Stimulated activated CD8-positive, alpha-beta memory T cell treated with anti-CD3 and anti-CD28 coated beads, Interleukin-4, amount 100 ng/mL, for 48 hours (primary cell): ENCODE measurements around the gene TRMT44.

ENCODE experiments used
- DNase-seq: peaks from one replicate; pipeline ENCODE4 v3.0.0-alpha.2; 2020

TRMT44 gene, protein sequence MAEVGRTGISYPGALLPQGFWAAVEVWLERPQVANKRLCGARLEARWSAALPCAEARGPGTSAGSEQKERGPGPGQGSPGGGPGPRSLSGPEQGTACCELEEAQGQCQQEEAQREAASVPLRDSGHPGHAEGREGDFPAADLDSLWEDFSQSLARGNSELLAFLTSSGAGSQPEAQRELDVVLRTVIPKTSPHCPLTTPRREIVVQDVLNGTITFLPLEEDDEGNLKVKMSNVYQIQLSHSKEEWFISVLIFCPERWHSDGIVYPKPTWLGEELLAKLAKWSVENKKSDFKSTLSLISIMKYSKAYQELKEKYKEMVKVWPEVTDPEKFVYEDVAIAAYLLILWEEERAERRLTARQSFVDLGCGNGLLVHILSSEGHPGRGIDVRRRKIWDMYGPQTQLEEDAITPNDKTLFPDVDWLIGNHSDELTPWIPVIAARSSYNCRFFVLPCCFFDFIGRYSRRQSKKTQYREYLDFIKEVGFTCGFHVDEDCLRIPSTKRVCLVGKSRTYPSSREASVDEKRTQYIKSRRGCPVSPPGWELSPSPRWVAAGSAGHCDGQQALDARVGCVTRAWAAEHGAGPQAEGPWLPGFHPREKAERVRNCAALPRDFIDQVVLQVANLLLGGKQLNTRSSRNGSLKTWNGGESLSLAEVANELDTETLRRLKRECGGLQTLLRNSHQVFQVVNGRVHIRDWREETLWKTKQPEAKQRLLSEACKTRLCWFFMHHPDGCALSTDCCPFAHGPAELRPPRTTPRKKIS

DNA sequence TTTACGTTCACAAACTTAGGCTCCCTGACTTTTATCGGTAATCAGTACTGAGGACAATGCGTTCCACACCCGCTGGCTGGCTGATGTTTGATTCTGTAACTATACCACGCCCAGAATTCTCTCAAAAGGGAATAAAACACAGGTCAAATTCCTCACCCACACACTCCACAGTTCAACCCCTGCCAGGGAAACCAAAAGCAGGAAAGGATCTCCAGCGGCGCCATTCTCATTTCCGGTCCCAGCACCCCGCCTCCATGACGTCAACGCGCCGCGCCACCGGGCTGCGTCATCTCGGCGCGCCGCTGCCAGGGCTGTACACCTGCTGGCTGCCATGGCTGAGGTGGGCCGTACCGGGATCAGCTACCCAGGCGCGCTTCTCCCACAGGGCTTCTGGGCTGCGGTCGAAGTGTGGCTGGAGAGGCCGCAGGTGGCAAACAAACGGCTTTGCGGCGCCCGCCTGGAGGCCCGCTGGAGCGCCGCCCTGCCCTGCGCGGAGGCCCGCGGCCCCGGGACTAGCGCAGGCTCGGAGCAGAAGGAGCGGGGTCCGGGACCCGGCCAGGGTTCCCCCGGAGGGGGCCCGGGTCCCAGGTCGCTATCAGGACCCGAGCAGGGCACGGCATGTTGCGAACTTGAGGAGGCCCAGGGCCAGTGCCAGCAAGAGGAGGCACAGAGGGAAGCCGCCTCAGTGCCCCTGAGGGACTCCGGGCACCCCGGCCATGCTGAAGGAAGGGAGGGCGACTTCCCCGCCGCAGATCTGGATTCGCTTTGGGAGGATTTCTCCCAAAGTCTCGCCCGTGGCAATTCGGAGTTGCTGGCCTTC, at the start of gene TRMT44, which contains the start of gene ACOX3:
TSS of gene TRMT44 (plus strand) at position 286 of the 820 bp plus-strand sequence. CDS start at position 332, 46 bp downstream.
TSS of gene ACOX3 (minus strand) at position 232 of the 820 bp plus-strand sequence. CDS start 24,202 bp downstream, outside the sequence.
- peak; percentile 98 for DNase-seq

DNA sequence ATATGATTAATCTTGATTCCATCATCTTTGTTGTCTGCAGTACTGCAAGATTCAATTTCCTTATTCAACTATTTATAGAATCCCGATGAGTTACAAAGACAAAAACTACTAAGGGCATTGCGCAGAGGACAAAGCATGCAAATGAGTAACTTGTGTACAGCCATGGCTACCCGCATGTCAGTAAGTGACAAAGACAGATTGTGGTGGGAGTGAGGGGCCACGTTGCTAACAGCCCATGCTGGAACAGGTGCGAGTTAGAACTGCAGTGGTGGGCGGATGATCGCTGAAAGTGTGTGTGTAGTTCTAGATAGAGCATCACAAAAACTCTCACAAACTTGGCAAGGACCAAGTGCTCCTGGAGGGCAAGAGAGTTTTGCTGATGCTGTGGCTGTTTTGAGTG, 49.5 kb upstream of the TRMT44 start:
- no peak for DNase-seq

DNA sequence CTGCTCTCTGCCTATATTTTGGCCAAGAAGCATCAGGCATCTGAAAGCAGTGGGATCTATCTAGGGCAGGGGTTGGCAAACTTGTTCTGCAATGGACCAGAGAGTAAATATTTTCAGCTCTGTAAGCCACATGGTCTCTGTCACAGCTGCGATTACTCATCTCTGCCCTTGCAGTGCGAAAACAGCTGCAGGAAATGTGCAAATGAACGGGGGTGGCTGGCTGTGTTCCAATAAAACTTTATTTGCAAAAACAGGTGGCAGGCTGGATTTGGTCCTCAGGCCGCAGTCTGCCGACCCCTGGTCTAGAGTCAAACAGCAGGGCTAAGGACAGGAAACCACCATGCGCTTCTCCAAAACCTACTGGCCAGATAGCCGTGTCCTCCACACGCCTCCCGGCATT, 48.6 kb upstream of the TRMT44 start:
- DNase-seq: no peak

DNA sequence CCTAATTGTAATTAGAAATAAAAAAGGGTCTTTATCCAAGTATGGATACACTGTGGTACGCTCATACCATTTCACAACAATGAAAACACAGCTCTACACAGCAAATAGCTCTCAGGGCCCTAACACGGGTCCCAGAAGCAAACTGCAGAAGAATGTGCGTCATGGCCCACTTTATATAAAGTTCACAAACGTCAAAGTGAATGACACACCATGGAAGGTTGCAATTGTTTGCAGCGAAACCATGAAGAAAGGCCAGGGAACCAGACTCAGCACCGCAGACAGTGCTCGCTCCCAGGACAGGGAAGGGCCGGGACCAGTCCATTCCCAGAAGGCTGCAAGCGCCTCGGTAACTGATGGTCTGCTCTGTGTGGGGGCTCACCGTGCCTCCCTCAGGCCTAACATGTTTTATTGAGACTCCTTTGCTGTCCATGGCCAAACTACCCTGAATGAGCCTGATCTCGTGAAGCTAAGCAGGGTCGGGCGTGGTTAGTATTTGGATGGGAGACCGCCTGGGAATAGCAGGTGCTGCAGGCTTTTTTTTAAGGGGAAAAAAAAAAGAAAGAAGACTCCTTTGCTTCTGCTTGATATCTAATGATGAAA, 47.9 kb upstream of the TRMT44 start:
- DNase-seq: no peak

DNA sequence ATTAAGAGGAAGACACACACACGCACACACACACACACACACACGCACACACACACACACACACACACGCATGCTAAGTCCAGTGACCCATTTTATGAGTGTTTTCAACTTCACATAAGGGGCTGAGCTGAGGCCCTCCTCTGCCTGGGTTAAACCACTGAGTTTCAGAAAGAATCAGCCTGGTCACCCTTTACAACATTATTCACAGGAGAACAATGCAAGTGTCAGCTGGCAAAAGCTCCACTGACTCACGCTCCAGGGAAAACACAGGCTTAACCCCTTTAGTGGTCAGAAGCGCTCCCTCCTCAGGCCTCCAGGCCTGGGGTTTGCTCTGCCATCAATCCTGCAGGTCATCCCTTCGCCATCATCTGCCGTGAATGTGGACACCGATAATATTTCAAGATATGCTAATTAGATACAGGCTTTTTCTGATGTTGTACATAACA, 47.0 kb upstream of the TRMT44 start:
- no peak for DNase-seq

DNA sequence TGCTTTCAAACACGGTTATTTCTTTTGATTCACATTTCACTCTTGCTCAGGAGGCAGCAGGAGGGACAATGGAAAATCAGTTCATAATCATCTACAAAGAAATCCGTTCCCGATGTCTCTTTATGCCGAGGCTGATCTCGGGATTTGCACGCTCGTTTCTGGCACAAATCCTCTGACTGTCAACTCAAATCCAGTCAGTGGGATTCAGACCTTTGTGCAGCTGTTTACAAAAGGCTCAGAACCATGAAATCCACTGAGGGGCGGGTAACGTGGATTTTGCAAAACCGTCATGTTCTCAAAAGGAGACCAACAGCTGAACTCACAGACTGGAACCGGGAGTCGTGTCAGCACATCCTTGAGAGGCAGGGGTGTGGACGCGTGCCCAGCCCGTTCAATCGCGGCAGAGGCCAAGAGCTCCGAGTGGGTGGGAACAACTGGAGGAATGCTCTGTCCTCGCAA, 46.5 kb upstream of the TRMT44 start:
- DNase-seq: no peak

DNA sequence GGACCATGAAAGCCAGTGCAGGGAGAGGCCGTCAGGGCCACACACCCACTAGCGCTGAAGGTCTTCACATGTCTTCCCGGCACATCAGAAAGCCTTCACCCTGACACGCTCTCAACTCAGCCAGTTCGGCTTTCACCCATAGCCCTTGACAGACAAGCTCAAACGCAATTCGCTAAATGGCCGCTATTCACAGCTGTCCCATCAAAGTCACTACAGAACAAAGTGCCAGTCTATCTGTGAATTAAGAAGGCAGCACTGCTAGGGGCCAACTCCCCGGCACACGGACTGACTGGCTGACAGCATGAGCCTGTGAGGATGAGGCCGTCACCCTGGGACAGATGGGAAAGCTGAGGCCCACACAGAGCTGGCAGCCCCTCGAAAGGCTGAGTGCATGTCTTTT, 45.8 kb upstream of the TRMT44 start:
- DNase-seq: no peak

DNA sequence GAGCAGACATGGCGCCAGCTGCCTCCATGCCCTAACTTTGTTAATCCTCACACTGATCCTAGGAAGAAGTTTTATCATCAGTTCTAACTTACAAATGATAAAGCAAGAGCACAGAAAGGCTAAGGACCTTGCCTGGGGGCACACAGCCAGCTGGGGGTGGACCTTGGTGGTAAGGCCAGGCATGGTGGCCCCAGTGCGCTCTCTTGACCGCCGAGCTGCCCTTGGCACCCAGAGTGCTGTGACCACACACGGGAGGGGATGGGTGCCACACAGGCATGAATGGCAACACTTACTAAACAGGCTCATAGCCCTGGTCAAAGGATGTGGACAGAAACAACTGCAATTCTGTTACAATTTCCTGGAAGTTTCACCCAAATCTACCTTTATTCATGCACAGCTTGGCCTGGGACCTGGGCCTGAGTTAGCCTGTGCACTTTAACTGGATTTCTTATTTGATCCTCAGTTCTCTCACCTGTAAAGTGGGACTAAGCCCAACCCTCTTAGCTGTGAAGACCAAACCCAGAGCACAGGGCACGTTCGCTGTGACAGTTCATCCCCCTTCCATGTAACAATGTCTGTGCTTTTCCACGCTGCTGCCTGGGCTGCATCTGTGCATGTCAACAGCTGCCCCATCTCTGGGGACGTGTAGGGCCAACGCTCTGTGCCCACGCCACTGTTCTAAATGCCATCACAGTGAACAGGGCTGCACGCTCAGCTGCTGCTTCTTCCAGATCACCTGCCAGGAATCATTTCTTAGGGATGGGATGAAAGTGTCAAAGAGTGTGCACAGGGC, 44.9 kb upstream of the TRMT44 start:
- DNase-seq: no peak

DNA sequence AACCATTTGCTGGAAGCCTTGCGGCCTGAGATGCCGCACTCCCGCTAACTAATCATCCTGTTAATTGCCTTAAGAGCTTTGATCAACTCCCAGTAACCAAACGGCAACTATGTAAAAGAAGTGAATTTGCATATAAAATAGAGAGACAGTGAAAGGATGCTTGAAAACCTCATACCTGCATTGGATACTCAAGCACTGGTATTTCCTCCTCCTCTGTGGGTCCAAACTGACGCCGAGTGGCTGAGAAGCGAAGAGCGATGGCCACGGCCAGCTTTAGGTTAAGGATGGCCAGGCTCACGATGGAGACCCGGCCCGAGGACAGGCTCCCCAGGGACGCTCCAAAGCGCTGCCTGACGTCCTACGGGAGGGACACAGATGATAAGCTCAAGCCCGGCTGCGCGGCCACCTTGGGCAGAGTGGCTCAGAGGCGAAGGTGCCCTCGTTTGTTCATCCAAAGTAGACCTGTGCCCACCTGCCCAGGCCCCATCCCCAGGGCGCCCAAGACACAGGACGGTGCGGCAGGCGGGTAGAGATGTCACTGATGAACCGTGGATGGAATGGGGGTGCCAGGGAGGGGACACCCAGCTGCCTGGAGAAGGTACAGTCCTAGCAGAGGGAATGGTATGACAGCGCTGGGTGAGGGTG, 43.7 kb upstream of the TRMT44 start:
- no peak for DNase-seq

DNA sequence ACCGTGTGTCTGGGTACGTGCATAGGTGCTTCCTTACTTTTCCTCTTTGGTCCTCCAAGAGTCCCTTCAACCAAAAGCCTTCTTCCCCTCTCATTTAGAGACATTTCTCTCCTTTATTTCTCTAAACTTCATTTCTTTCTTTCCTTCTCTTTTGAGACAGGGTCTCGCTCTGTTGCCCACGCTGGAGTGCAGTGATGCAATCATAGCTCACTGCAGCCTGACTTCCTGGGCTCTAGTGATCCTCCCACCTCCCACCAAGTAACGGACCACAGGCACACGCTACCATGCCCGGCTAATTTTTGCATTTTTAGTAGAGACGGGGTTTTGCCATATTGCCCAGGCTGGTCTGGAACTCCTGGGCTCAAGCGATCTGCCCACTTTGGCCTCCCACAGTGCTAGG, 42.2 kb upstream of the TRMT44 start:
- DNase-seq: no peak

DNA sequence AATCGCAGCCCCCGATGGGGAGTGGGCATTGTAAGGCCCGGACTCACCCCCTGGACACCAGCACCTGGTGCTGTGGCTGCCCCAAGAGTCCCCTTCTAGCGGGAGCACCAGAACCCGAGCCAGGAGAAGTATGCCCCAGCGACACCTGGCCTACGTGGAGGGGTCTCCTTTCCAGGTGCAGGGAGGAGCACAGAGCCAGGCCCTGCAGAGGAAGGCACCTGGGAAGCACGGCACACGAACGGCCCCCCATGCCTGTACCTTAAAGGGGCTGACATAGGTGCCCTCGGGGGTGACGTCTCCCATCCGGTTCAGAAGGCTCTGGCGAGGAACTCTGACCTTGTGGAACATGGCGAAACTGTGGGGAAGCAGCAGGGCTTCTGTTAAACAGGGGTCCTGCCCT, 41.3 kb upstream of the TRMT44 start:
- no peak for DNase-seq

DNA sequence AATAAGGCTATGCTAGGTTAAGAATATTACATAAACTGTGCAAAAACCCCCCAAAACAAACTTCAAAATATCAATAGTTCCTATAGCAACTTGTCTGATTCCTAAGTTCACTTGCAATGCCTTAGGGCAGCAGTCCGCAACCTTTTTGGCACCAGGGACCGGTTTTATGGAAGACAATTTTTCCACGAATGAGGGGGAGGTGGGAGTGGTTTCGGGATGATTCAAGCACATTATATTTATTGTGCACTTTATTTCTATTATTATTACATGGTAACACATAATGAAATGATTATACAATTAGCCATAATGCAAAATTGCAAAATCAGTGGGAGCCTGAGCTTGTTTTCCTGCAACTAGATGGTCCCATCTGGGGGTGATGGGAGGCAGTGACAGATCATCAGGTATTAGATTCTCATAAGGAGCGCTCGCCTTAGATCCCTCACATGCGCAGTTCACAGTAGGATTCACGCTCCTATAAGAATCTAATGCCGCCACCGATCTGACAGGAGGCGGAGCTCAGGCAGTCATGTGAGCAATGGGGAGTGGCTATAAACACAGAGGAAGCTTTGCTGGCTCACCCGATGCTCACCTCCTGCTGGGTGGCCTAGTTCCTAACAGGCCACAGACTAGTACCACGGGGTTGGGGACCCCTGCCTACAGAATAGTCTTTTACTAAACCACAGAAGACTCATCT, 39.8 kb upstream of the TRMT44 start:
- no peak for DNase-seq

DNA sequence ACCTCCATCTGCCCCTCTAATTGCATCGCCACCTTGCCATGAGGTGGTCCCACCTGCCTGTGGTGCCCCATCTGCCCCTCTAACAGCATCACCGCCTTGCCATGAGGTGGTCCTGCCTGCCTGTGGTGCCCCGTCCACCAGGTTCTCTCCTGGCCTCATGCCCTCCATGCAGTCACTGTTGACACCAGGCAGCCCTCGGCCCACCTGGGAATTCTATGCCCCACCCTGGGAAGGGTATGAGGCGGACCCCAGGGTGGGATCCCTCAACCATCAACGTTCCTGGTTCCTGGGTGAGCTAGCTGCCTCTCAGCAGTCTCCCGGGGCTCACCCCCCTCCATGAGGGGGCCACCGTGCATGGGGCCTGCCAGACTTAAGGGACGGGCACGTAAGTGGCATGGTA, 38.9 kb upstream of the TRMT44 start:
- DNase-seq: no peak

DNA sequence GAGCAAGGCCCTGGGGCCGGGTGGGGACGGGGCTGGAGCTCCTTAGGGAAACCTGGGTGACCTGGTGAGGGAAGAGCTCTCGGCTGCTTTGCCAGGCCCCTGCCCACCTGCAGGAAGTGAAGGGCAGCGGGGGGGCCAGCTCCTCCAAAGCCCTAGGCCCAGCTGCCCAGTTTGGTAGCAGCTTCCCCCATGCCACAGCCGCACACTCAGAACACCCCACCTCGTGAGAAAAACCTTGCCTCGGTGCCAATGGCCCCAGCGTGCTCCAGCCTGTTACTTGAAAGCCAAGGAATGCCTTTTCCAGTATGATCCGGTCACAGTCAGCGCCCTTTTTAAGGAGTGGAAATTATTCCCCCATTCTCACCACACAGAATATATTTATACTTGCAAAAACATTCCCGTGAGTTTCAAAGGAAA, 38.4 kb upstream of the TRMT44 start:
- no peak for DNase-seq

DNA sequence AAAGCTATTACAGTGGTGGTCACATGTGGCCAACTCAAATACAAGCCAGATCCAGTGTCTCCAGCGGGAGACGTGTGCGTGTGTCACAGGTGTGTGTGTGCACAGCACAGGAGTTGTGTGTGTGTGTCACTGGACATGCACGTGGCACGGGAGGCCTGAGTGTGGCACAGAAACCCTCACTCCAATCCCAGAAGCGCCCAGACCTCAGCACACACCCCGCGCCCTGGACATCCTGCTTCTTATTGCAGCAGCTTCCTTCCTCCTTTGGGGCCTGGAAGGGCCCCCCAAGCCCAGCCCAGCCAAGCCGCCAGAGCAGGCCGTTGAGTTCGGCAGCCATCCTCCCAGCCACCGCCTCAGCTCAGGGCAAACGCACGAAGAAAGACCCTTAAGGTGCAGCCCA, 37.9 kb upstream of the TRMT44 start:
- no peak for DNase-seq

DNA sequence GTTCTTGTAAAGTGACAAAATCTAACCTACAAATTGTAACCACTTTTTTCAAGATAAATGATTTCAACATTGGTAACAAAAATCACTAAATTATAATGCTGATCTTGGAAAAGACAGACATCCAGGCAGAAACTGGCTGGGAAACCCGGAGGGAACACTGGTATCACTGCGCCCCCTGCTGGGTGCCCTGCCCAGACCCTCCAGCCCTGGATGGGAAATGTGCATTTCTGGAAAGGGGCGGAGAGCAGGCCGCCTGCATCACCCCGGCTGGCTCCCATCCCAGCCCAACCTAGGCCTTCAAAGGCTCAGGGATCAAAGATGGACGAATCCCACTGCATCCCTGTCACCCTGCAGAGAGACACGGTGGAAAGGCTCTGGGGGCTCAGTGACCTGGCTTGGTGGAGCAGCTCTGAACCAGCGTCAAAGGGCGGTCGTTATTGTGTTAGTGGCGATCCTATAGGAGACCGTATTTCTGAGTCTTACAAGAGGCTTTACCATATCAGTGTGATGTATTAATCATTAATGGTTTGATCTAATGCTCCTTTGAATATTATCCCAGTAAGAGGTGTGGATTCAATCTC, 37.3 kb upstream of the TRMT44 start:
- DNase-seq: peak; percentile 77

DNA sequence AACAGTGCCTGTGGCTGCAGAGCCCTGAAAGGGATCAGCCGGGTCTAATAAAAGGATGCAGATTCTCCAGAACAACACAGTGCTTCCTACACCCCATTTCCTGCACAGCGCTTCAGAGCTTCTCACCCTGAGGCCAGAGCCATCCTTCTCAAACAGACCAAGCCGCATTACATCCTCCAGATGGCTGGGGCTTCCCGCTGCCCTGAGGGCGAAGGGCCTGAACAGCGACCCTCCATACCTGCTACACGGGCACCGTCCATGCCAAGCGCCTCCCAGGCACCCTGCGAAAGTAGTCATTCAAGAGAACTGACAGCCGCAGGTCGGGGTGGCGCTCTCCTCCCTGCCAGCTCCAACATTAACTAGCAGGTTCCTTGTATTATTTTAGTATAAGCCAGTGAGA, 36.6 kb upstream of the TRMT44 start:
- DNase-seq: no peak

DNA sequence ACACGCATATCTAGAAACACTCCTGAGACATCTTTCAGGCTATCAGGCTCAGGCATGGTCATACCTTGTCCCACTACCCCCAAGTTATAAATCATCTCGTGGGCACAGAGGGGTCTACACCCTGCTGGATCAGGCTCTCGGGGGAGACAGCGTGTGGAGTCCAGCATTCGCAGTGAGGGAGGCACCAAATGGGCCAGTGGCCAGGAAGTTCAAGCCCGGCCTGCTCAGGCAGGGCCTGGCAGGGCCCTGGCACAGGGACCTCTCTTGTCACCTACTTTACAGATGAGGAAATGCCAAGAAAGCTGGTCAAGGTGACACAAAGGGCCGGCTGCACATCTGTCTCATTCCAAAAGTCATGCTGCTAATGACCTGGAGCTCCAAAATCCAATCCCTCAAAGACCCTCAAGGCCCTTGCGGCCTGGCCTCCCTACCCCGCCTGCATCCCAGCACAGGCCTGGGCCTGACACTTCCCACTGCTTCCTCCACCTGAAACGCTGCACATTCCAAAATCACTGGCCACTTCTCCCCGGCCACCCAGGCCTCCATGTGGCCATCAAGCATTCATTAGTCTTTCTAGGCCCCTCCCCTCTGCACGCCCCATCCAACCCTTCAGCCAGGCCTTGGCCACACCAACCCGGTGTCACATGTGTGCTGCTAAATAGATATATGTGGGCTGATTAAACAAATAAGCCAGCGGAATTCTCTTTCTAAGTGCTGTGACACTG, 35.6 kb upstream of the TRMT44 start:
- DNase-seq: no peak

DNA sequence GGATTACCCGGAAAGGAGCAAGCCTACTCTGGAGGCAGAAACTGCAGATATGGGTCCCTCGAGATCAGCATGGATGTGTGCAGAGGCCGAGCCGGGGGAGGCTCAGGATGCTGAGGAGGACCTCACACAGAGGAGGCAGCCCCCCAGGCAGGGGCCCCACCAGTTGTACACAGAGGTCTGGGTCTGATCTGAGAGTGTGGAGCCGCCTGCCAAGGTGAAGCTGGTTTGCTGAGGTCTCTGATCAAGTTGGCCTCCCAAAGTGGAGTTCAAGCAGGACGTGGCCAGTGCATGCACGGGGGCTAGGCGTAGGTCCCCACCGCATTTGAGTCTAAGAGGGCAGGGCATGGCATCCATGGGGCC, 35.1 kb upstream of the TRMT44 start:
- no peak for DNase-seq

DNA sequence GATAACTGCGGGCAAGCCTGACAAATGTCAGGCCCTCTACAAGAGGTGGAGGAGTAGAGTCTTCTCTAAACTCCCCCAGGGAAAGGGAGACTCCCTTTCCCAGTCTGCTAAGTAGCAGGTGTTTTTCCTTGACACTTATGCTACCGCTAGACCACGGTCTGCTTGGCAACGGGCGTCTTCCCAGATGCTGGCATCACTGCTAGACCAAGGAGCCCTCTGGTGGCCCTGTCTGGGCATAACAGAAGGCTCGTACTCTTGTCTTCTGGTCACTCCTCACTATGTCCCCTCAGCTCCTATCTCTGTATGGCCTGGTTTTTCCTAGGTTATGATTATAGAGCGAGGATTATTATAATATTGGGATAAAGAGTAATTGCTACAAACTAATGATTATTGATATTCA, 33.7 kb upstream of the TRMT44 start:
- peak; percentile 40 for DNase-seq
